DOHH2 (cell line): ENCODE measurements around the gene SLC39A12.

Source experiments
- EZH2phosphoT487 ChIP-seq: fragments of 200-600 bp; sonication (generic); IDR thresholded peaks from 2 replicates; pipeline ENCODE4 v1.6.1; 2017; ENCODE audit warnings: borderline replicate concordance, mild to moderate bottlenecking, antibody characterized with exemption, low read length, moderate library complexity, mixed read lengths
- TF ChIP-seq, protein P1 (sequence below): fragments of 200-600 bp; sonication (generic); IDR thresholded peaks from one replicate; pipeline ENCODE4 v1.5.1; 2014; ENCODE audit warnings: antibody characterized with exemption, mild to moderate bottlenecking, low read depth, low read length; ENCODE audit not compliant: poor library complexity, severe bottlenecking

- TF ChIP-seq, protein P1, sequence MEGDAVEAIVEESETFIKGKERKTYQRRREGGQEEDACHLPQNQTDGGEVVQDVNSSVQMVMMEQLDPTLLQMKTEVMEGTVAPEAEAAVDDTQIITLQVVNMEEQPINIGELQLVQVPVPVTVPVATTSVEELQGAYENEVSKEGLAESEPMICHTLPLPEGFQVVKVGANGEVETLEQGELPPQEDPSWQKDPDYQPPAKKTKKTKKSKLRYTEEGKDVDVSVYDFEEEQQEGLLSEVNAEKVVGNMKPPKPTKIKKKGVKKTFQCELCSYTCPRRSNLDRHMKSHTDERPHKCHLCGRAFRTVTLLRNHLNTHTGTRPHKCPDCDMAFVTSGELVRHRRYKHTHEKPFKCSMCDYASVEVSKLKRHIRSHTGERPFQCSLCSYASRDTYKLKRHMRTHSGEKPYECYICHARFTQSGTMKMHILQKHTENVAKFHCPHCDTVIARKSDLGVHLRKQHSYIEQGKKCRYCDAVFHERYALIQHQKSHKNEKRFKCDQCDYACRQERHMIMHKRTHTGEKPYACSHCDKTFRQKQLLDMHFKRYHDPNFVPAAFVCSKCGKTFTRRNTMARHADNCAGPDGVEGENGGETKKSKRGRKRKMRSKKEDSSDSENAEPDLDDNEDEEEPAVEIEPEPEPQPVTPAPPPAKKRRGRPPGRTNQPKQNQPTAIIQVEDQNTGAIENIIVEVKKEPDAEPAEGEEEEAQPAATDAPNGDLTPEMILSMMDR, result no peak
- TF ChIP-seq EZH2phosphoT487, result no peak
Measured at GRCh38 chr10:17923728-17924127, 28.0 kb upstream of the SLC39A12 start.
